HL-60 (cell line): ENCODE results near the gene VDAC2.

Experiments
- POLR2AphosphoS5 ChIP-seq: IDR thresholded peaks from 2 replicates; pipeline ENCODE4 v1.6.1; 2012; ENCODE audit warnings: low read depth
- TF ChIP-seq, protein P1 (sequence below): IDR thresholded peaks from one replicate; pipeline ENCODE4 v1.5.1; 2011; ENCODE audit warnings: low read length, control low read depth, inconsistent platforms; ENCODE audit not compliant: insufficient read depth

DNA sequence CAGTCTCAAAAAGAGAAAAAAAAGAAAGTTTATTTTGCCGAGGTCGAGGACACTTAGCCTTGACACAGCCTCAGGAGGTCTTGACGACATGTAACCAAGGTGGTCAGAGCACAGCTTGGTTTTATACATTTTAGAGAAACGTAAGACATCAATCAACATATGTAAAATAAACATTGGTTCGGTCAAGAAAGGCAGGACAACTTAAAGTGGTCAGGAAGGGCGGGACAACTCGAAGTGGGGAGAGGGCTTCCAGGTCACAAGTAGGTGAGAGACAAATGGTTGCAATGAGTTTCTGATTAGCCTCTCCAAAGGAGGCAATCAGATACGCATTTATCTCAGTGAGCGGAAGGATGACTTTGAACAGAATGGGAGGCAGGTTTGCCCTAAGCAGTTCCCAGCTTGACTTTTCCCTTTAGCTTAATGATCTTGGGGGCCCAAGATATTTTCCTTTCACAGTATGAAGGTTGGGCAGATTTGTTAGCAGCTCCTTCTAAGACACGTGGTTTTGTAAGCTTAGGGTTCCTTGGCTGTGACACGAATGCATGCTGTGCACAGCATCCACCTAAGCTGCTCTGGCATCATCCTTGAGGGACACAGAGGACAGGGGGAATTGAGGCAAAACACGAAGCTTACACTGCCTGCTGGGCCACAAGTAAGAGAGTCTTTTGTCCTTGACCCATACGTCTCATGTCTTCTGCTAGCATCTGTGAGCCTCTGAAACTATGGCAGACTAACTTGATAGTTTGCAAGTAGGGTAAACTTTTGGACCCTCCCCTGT is 3.3 kb upstream of the VDAC2 start:
- TF ChIP-seq, protein P1, sequence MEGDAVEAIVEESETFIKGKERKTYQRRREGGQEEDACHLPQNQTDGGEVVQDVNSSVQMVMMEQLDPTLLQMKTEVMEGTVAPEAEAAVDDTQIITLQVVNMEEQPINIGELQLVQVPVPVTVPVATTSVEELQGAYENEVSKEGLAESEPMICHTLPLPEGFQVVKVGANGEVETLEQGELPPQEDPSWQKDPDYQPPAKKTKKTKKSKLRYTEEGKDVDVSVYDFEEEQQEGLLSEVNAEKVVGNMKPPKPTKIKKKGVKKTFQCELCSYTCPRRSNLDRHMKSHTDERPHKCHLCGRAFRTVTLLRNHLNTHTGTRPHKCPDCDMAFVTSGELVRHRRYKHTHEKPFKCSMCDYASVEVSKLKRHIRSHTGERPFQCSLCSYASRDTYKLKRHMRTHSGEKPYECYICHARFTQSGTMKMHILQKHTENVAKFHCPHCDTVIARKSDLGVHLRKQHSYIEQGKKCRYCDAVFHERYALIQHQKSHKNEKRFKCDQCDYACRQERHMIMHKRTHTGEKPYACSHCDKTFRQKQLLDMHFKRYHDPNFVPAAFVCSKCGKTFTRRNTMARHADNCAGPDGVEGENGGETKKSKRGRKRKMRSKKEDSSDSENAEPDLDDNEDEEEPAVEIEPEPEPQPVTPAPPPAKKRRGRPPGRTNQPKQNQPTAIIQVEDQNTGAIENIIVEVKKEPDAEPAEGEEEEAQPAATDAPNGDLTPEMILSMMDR, result no peak
- TF ChIP-seq POLR2AphosphoS5, result no peak
